DOHH2 (cell line): ENCODE results near the gene IGSF5.
"Not testable (repeated sequence)": the region's sequence is repeated elsewhere in the genome, so short reads cannot be mapped to it uniquely, and the experiment has no call there.

Experiments
- CTCF ChIP-seq: fragments of 200-600 bp; sonication (generic); IDR thresholded peaks from one replicate; pipeline ENCODE4 v1.5.1; 2014; ENCODE audit warnings: antibody characterized with exemption, mild to moderate bottlenecking, low read depth, low read length; ENCODE audit not compliant: poor library complexity, severe bottlenecking
- EZH2phosphoT487 ChIP-seq: fragments of 200-600 bp; sonication (generic); IDR thresholded peaks from 2 replicates; pipeline ENCODE4 v1.6.1; 2017; ENCODE audit warnings: borderline replicate concordance, mild to moderate bottlenecking, antibody characterized with exemption, low read length, moderate library complexity, mixed read lengths

- TF ChIP-seq CTCF, EZH2phosphoT487: not testable (repeated sequence)
Observed at GRCh38 chr21:39744883-39745282, at the start of gene IGSF5.
